Measurements from ENCODE around the gene MBOAT2.
"Not testable (repeated sequence)": the region's sequence is repeated elsewhere in the genome, so short reads cannot be mapped to it uniquely, and the experiment has no call there.

DNA sequence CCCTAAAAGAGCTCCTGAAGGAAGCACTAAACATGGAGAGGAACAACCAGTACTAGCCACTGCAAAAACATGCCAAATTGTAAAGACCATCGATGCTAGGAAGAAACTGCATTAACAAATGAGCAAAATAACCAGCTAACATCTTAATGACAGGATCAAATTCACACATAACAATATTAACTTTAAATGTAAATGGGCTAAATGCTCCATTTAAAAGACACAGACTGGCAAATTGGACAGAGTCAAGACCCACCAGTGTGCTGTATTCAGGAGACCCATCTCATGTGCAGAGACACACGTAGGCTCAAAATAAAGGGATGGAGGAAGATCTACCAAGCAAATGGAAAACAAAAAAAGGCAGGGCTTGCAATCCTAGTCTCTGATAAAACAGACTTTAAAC is 34.1 kb downstream of the MBOAT2 start:
- not testable (repeated sequence) for TF ChIP-seq POLR2A (IDR thresholded peaks at IDR 0.05; ENCODE audit: low read length); GATA1 (IDR thresholded peaks at IDR 0.05; ENCODE audit: low read depth, low read length)

Data from erythroblast (primary cell).